Measurements from ENCODE around the gene UBLCP1. TPM values are rescaled to one million over a fixed set of nuclear protein-coding genes. Genes with fewer than 3 reads are reported as not detected.
A peak's percentile ranks its signal among the peaks of the same experiment; 100 is the strongest.

UBLCP1 gene
- total RNA-seq, 3 donors from 2014 or later (not counting 1 experiment from before 2014, with no cell fraction given): 30.0 to 37.9 (median 32.1) TPM

DNA sequence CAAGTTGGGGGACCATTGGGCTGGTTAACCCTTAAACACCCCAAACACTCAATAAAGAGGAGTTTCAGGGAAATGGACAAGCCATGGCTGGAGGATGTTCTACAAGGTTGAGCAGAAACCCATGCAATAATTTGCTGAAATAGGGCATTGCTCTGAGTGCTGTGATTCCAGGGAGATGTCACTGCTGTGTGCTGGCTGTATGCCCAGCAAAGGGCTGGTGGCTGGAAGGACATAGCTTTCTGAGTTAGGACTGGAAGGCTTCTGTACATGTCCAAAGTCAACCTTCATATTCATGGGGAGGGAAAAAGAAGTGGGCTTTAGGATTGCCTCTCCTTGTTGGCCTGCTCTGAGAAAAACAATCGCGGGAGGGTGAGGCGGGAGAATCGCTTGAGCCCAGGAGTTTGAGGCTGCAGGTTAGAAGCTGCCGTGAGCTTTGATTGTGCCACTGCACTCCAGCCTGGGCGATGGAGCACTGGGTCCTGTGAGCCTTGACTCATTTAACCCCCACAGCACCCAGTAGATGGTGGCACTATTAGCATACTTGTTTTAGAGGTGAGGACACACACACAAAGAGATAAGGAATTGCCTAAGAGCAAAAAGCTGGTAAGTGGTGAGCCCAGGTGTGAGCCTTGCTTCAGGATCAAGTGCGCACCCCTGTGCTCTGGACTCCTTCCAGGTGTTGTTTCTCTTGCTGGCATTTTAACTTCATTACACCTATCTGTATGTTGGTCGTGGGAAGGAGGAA, 46.8 kb downstream of the UBLCP1 start:
- H3K9me3 Mint-ChIP-seq: no peaks in the 10 kb centered on the region
- Histone ChIP-seq H3K4me1 (ENCODE audit: control insufficient read depth, insufficient read depth, low read length) (peaks cover 5% of the 10 kb centered on the region), H3K27ac (ENCODE audit: low read length) (no peak overlapping the region), H3K9me3 (ENCODE audit: control insufficient read depth, insufficient read depth, low read length) (no peaks in the 10 kb centered on the region), H3K27me3 (ENCODE audit: control insufficient read depth, insufficient read depth, low read length) (no peaks in the 10 kb centered on the region), H3K36me3 (ENCODE audit: control insufficient read depth, insufficient read depth, low read length) (no peaks in the 10 kb centered on the region), H3K4me3 (ENCODE audit: low read length) (no peak overlapping the region)
- no peaks in the 10 kb centered on the region for H3K36me3 Mint-ChIP-seq
- TF ChIP-seq, protein P1, sequence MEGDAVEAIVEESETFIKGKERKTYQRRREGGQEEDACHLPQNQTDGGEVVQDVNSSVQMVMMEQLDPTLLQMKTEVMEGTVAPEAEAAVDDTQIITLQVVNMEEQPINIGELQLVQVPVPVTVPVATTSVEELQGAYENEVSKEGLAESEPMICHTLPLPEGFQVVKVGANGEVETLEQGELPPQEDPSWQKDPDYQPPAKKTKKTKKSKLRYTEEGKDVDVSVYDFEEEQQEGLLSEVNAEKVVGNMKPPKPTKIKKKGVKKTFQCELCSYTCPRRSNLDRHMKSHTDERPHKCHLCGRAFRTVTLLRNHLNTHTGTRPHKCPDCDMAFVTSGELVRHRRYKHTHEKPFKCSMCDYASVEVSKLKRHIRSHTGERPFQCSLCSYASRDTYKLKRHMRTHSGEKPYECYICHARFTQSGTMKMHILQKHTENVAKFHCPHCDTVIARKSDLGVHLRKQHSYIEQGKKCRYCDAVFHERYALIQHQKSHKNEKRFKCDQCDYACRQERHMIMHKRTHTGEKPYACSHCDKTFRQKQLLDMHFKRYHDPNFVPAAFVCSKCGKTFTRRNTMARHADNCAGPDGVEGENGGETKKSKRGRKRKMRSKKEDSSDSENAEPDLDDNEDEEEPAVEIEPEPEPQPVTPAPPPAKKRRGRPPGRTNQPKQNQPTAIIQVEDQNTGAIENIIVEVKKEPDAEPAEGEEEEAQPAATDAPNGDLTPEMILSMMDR (IDR thresholded peaks at IDR 0.05): no peak
- peaks cover 19 to 45% of the 10 kb centered on the region in 2 donors for H3K27me3 Mint-ChIP-seq (ENCODE audit: low read depth in 2 of 2)
- no peak overlapping the region for H3K27ac Mint-ChIP-seq
- H3K4me3 Mint-ChIP-seq: no peak overlapping the region
- peaks cover 8 to 9% of the 10 kb centered on the region in 2 donors for H3K4me1 Mint-ChIP-seq
- DNase-seq: no peak
- intact Hi-C loops (cut with micrococcal nuclease): no loop called here
- ATAC-seq: no peak
- 95% methylated on average over 7 of the region's 8 CpGs for WGBS (ENCODE audit: insufficient coverage)

DNA sequence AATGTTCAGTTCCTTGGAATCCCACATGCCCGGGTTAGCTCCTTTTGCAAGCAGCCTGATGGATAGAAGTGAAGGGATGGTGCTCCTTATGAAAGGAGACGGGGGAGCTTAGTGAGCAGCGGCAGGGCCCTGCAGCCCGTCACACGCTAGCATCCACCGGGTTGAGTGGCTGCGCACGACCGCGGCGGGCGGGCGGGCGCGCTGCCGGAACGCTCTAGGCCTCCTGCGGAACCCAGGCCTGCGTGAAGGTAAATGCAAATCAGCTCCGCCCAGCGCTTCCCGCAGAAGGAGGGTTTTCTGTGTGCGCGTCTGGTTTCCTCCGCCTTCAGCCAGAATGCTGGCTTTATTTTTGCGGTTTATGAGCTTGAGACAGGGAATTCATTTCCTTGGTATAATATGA, 47.4 kb downstream of the UBLCP1 start:
- H3K4me3 ChIP-seq (ENCODE audit: low read length): no peak overlapping the region

DNA sequence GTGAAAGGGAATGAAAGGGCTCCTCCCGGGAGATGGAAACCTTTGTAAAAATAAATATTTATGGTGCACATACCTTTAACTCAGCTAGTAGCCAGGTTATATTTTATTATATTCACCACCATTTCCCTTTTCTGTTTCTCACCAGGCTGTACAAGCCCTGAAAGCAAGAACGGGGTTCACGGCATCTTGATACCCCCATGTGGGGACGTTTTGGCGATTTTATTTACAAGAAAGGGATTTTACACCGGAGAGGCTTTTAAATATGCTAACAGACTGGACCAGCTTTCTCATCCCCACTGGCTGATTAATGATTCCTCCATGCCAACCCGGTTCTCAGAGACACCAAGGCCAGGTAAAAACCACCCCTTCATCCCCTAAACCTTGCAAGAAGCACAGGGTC, 48.0 kb downstream of the UBLCP1 start:
- H3K27me3 ChIP-seq (ENCODE audit: control insufficient read depth, insufficient read depth, low read length): no peaks in the 10 kb centered on the region
- Mint-ChIP-seq H3K4me3 (no peak overlapping the region), H3K27ac (no peak overlapping the region), H3K4me1 (peaks cover 8 to 9% of the 10 kb centered on the region in 2 donors), H3K27me3 (ENCODE audit: low read depth in 2 of 2) (peaks cover 19 to 45% of the 10 kb centered on the region in 2 donors), H3K9me3 (no peaks in the 10 kb centered on the region), H3K36me3 (no peaks in the 10 kb centered on the region)
- no peaks in the 10 kb centered on the region for H3K36me3 ChIP-seq (ENCODE audit: control insufficient read depth, insufficient read depth, low read length)
- H3K9me3 ChIP-seq (ENCODE audit: control insufficient read depth, insufficient read depth, low read length): no peaks in the 10 kb centered on the region
- H3K4me3 ChIP-seq (ENCODE audit: low read length): no peak overlapping the region
- no peak for ATAC-seq
- H3K4me1 ChIP-seq (ENCODE audit: control insufficient read depth, insufficient read depth, low read length): peaks cover 5% of the 10 kb centered on the region
- no peak overlapping the region for H3K27ac ChIP-seq (ENCODE audit: low read length)
- 61% methylated on average over 6 of the region's 7 CpGs for WGBS (ENCODE audit: insufficient coverage)
- intact Hi-C loops (cut with micrococcal nuclease): no loop called here
- TF ChIP-seq, protein P1 (IDR thresholded peaks at IDR 0.05): no peak
- no peak for DNase-seq

More for the DNA sequence above, 47.4 kb downstream of the UBLCP1 start:
- H3K27me3 Mint-ChIP-seq (ENCODE audit: low read depth in 2 of 2): peaks cover 19 to 45% of the 10 kb centered on the region in 2 donors
- WGBS (ENCODE audit: insufficient coverage): 7% methylated on average over 26 of the region's 26 CpGs
- peaks cover 8 to 9% of the 10 kb centered on the region in 2 donors for H3K4me1 Mint-ChIP-seq
- peak in 1 of 2 donors; percentile 59 for DNase-seq
- no peaks in the 10 kb centered on the region for H3K36me3 Mint-ChIP-seq
- H3K4me1 ChIP-seq (ENCODE audit: control insufficient read depth, insufficient read depth, low read length): peaks cover 5% of the 10 kb centered on the region
- intact Hi-C loops (cut with micrococcal nuclease): no loop called here
- no peak overlapping the region for H3K4me3 Mint-ChIP-seq
- TF ChIP-seq, protein P1 (IDR thresholded peaks at IDR 0.05): no peak
- no peak overlapping the region for H3K27ac ChIP-seq (ENCODE audit: low read length)
- H3K9me3 ChIP-seq (ENCODE audit: control insufficient read depth, insufficient read depth, low read length): no peaks in the 10 kb centered on the region
- H3K9me3 Mint-ChIP-seq: no peaks in the 10 kb centered on the region
- H3K27me3 ChIP-seq (ENCODE audit: control insufficient read depth, insufficient read depth, low read length): no peaks in the 10 kb centered on the region
- no peak overlapping the region for H3K27ac Mint-ChIP-seq
- H3K36me3 ChIP-seq (ENCODE audit: control insufficient read depth, insufficient read depth, low read length): no peaks in the 10 kb centered on the region
- ATAC-seq: peak; percentile 40 to 73 (median 53)
